NCI-H187 (cell line): ENCODE measurements around the gene MYOZ1.
A peak's percentile ranks its signal among the peaks of the same experiment; 100 is the strongest.

Experiments used
- DNase-seq, 2 experiments: peaks; one replicate each; lab custom pipeline; 2025; lab: John Stamatoyannopoulos, UW

The MYOZ1 gene

DNA sequence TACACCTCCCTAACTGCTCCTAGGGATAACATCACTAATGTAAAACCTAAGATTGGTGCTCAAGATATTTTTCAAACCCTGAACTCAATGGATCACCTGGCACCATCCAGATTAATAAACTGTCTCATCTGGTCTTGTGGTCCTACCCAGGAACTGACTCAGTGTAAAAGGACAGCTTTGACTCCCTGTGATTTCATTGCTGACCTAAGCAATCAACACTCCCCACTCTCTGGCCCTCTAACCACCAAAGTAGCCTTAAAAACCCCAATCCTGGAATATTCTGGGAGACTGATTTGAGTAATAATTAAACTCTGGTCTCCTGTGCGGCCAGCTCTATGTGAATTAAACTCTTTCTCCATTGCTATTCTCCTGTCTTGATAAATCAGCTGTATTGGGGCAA is 43.9 kb downstream of the MYOZ1 start:
- no peak for DNase-seq

DNA sequence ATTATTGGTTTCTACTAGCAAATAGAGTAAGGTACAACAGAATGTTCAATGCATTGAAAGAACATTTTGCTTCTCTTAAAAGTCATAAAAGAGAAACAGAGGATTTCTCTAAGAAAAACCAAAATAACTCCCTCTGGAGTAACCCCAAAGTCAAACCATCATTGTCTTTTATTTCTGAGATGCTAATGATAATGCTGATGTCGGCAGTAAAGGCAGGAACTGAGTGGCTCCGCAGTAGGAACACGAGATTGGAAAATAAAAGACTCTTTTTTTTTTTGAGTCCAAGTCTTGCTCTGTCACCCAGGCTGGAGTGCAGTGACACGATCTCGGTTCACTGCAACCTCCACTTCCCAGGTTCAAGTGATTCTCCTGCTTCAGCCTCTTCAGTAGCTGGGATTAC is 47.5 kb downstream of the MYOZ1 start:
- DNase-seq, result no peak

DNA sequence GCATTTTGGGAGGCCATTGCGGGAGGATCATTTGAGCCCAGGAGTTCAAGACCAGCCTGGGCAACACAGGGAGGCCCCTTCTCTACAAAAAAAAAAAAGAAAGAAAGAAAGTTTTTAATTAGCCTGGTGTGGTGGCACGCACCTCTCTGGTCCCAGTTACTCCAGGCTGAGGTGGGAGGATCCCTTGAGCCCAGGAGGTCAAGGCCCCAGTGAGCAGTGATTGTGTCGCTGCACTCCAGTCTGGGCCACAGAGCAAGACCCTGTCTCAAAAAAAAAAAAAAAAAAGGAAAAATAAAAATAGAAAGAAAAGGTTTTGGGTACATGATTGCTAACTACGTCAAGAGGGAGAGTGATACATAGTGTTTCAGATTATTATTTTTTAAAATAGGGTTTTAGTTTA is 48.2 kb downstream of the MYOZ1 start:
- no peak for DNase-seq

DNA sequence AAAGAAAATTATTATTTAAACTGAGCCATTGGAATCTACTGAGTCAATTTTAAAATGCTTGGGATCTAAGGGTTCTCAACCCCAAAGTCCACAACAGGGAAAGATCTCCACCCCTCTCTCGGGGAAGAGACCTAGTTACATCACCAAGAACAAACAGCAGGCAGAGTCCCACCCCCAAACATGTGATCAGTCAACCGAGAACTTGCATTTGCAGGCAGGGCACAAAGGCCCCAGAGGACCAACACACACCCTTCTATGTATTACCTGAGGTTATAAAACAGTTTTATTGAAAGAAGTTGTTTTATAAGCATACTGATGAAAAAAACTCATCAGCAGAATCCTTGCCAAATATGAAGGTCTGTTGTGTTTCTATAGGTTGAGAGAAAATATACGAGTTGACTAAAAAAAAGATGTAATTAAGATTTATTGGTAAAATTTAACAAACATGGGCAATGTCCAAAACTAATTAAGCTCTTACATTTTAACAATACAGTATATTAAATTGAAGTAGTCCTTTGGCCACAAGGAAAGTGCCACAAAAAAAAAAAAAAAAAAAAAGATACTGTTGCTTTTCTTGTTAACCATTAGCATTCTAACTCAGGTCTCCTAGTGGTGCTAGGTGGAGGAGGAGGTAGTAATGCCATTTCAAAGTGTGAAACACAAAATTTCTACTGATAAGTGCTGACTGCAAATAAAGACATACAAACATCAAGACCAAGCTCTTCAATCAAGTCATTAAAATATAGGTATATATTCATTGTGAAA is 49.2 kb downstream of the MYOZ1 start:
- DNase-seq, result peak in 1 of 2 experiments; percentile 8

GRCh38 chr10:73590881-73591799 is 50.1 kb downstream of the MYOZ1 start, which contains the start of gene USP54:
USP54 (minus strand) TSS chr10:73591342; CDS start chr10:73575658, 15,684 bp downstream.
- no peak for DNase-seq

DNA sequence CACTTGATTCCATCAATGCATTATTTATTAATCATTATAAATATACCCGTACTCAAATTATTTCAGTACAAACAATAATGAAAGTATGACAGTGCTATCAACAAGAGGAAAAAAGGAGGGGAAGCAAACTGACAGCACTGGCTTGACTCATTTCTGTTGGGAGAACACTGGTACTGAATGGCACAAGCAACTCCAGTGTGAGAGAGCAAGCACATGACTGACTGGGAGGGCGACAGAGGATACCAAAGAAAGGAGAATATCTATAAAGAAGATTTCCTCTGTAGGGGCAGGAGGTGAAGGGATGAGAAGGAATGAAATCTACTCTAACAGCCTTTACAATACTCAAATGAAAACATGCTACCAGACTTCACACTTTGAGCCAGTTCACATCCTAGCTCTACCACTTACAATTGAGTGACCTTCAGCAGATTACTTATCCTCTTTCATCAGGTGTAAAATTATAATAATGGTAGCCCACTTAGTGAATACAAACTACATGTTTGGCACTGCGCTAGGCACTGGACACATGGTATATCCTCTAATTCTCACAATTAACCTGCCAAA is 51.6 kb downstream of the MYOZ1 start:
- no peak for DNase-seq

- DNase-seq, result no peak
Measured at GRCh38 chr10:73588656-73589055, 52.6 kb downstream of the MYOZ1 start.

GRCh38 chr10:73586583-73586984 is 54.7 kb downstream of the MYOZ1 start:
- no peak for DNase-seq

DNA sequence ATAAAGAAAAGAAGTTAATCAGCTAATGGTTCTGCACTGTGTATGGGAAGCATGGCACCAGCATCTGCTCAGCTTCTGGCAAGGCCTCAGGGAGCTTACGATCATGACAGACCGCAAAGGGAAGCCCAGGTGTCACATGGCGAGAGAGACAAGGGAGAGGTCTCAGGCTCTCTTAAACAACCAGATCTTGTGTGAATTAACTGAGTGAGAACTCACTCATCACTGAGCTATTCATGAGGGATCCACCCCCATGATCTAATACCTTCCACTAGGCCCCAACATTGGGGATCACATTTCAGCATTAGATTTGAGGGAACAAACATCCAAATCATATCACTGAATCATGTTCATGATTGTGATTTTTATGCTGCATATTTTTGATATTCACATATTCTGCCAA is 55.9 kb downstream of the MYOZ1 start:
- no peak for DNase-seq

- DNase-seq, result no peak
Measured at GRCh38 chr10:73584737-73585136, 56.5 kb downstream of the MYOZ1 start.

DNA sequence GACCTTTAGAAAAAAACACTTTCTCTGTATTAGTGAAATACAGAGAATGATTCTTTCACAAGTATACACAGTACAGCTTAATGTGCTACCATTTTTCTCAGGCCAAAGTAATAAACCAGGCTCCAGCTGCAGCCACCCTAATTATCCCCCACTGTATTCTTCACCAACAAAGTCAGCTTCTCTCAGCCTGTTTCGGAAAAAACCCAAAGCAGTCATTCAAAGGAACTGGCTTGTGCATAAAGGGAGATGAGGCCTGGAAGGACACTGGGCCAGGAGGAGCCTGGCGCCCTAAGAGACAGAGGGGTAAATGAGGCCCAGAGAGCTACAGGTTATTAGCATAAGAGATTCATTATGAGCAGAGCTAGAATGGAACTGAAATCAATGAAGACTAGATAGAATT is 59.4 kb downstream of the MYOZ1 start:
- no peak for DNase-seq
